GM19238 (cell line): ENCODE measurements around the gene PRKCE.

Experiments
- DNase-seq: peaks from one replicate; pipeline ENCODE4 v3.0.0; 2011; ENCODE audit warnings: low spot score; ENCODE audit not compliant: insufficient read length

Gene PRKCE

GRCh38 chr2:45651415-45652089 is at the start of gene PRKCE:
Gene PRKCE, plus strand, starts transcription at chr2:45651675.
- peak; percentile 22 for DNase-seq

DNA sequence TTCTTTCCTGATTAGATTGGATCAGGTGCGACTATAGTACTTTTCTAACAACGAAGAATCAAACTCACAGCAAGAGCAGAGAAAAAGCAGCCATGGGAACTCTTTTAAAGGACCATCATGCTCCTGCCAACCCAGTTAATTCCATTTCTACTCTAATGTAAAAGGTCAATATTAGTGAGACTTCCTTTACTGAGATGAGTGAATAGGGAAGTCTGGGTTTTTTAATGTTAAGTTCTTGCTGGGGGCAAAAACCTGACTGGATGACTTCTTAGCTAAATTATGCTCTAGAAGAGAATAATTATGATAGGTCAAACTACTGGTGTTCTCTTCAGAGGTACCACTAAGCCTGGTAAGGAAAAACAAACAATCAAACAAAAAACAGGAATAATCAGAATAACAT is 48.9 kb upstream of the PRKCE start:
- no peak for DNase-seq

DNA sequence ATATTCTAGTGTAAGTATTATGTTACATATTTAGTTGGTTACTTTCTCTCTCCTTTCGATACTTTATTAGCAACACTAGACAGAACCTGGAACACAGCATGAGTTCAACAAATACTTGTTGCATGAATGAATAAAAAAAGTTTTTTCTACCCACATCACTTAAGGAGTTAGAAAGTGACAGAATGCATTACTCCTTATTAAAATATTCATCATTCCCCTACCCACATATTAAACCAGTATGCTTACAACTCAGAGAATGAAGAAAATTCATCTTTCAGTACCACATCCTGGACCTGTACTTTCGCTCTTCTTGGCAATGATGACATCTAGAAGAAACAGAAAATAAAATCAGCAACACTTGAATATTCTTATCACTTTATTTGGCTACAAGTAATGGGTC is 46.4 kb upstream of the PRKCE start:
- DNase-seq = no peak

DNA sequence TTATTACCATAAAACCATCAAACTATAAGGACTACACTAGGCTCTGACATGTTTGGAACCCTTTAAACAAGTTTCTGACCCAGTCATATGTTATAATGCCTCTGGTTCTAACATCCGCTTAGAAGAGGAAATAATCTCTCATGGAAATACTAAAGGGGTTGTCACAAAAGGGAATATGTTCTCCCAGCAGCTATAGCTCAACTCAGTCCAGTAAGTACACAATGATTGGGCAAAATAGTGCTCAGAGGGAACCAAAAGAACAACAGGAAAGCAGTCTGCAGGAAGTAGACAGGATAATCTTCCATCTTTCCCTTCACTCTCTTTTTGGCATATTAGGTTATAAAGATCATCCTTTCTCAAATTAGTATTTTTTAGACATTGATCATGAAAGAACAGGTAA is 44.7 kb upstream of the PRKCE start:
- no peak for DNase-seq

DNA sequence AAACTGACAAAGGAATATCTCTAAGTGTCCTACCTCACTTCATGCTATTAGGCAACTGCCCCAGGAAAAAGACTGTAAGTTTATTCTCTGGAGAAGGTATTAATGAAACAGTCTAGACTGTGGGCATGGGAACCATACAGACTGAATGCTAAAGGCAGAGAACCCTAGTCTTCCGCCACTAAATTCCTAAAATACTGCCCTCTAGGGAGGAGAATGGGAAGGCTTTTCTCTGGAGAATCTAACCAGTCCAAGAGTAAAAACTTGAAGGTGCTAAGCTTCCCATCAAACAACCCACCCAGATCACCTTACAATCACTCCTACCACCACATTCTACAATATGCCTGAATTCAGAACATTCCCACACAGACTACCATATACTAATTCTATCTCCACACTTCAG is 43.8 kb upstream of the PRKCE start:
- no peak for DNase-seq

GRCh38 chr2:45610281-45611019 is 41.0 kb upstream of the PRKCE start:
- no peak for DNase-seq

DNA sequence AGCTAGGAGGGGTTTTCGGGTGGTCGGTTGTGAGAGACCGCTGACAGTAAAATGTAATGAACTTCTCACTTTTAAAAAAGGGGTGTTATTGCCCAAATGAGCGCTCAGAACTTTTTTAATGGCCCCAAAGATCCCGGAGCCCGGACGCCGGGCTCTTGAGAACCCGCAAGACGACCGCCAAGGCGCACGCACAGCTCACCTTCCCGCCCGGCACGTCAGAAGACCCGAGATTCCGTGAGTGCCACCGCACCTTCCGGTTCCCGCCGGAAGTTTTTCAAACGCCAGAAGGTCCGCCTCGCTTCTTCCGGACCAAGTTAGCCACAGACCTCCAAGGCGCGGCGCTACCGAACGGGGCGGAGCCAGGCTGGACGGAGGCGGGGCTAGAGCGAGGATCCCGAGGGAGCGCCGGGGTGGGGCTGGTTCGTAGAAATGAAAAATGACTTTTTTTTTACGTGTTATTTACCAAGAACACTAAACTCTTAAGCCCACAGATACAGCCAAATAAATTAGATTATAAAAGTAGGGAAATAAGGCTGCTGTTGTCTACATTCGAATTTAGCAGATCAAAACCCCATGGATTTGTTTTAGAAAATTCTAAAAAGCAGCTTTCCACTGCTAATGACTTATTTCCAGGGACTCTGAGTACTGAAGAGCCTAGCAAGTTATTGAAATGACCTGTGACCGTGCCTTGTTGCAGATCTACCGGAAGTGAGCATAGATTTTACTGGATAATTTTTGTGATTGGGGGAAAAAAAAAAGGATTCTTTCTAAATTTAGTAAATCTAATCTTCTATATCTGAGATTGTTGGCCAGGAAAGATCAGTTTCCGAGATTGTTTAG is 40.2 kb upstream of the PRKCE start, which contains the start of gene SRBD1:
Gene SRBD1, minus strand, starts transcription at position 248 of the 840 bp plus-strand sequence. CDS start 5,826 bp downstream, outside the sequence.
- peak; percentile 77 for DNase-seq

GRCh38 chr2:45612285-45612684 is 39.2 kb upstream of the PRKCE start:
- no peak for DNase-seq

DNA sequence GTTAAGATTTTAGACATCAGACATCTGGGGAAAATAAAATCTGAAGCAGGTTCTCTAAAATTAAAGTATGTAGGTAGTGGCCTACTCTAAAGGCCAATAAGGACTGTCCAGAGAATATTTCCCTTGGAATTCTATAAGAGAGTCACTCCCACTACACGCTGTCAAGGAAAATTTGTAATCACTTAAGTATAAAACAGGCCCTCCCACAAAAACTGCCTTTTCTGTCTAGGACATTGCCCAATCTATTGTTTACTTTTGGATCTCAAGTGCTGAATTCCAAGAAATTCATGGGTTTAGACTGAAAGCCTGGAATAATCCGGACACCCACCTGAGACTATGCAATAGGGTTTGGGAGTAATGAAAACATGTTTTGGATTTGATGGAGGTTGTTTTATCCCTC is 38.7 kb upstream of the PRKCE start:
- no peak for DNase-seq

GRCh38 chr2:45614330-45614729 is 37.1 kb upstream of the PRKCE start:
- DNase-seq = no peak

GRCh38 chr2:45614871-45615415 is 36.5 kb upstream of the PRKCE start:
- no peak for DNase-seq

DNA sequence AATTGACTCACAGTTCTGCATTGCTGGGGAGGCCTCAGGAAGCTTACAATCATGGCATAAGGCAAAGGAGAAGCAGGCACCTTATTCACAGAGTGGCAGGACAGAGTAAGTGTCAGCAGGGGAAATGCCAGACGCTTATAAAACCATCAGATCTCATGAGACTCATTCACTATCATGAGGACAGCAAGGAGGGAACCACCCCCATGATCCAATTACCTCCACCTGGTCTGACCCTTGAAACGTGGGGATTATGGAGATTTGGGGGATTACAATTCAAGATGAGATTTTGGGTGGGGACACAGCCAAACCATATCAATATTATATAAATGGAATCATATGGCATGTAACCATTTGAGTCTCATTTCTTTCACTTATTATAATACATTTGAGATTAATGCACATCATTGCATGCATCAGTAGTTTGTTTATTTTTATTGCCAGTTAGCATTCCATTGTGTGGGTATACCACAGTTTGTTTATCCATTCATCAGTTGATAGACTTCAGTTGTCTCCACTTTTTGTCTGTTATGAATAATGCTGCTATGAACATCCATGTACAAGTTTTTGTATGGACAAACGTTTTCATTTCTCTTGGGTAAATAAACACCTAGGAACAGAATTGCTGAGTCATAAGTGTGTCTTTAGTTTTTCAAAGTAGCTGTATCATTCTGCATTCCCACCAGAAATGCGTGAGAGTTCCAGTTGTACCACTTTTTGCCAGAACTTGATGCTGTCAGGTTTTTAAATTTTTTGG is 34.6 kb upstream of the PRKCE start:
- DNase-seq = no peak

- no peak for DNase-seq
Observed at GRCh38 chr2:45617496-45617895, 34.0 kb upstream of the PRKCE start.

GRCh38 chr2:45622336-45623075 is 29.0 kb upstream of the PRKCE start:
- DNase-seq = no peak

DNA sequence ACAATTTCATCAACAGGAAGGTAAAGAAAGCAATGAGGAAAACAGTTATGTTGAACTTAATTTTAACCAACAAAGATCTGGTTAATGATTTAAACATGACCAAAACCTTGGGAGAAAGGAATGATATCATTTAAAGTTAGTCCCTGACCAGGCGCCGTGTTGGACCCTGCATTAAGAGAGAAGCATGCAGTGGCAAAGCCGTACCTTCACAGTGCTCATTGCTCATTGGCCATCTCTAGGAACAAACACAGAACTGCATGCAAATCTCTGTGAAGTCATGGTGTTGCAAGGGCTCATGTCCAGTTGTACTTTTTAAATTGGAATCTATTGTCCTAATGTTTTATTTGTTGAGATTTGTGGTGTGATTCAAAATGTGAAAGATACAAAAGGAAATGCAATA is 28.4 kb upstream of the PRKCE start:
- DNase-seq = no peak

DNA sequence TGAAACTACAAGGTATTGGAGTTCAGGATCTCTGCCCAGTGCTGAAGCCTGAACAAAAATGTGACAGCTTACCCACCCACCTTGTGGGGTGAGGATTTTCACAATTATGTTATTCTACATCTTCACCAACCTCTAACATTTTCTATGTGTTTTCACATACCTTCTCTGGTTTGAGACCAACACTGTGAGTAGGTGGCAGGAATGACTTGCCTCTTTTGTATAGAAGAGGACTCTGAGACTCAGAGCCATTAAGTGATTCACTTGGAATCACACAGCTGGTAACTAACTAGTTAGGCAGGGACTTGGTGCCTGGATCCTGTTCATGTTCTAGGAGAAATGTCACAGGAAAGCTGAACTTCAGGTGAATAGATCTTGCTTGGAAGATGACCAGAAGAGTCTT is 25.7 kb upstream of the PRKCE start:
- DNase-seq = no peak

DNA sequence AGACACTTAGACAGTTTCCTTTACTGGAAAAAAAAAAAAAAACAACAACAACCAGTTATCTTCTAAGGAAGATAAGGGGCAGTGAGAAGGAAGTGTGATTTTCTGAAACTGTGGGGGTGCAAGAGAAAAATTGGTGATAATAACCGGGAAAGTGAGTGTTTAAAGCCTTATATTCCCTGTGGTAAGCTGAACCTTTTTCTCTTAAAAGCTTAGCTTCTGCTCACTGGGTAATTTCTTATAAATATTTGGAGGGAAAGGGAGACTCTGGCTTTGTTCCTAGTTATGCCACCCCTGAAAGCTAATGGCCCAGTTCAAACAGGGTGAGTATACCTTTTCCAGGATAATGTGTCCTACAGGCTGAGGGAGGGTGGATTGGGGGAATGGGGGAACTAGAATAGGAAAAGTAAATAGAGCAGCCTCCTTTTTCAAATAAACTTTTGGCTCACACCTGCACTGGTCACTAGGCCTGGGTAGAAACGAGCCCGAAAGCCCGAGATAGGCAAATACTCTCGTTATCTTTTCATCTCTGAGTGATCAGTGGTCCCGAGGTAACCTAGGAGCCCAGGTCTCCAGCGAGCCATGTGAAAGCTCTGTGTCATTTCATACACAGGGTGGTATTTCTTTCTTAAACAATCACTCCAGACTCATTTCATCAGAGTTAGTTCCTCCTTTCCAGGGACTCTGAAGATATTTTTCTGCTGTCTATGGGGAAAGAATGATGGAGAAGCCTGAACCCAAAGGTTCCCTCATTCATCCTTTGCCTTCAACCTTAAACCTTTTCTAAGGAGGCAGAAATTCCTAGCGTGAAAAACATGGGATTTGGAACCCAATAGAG is 24.9 kb upstream of the PRKCE start:
- no peak for DNase-seq

GRCh38 chr2:45627911-45628310 is 23.6 kb upstream of the PRKCE start:
- no peak for DNase-seq

- DNase-seq = no peak
Observed at GRCh38 chr2:45629971-45630370, 21.5 kb upstream of the PRKCE start.
